Testis (tissue), 3 donors: ENCODE data around the gene ACSBG1. TPM values are rescaled to one million over a fixed set of nuclear protein-coding genes. Genes with fewer than 3 reads are reported as not detected.

Source experiments
- DNase-seq: peaks from one replicate; pipeline ENCODE4 v3.0.0-alpha.2; 2019
- H3K27ac ChIP-seq, 2 donors: fragments of 200-600 bp; sonication (generic); one replicate each; pipeline ENCODE4 v1.5.1; 2019
- H3K27me3 ChIP-seq: fragments of 200-600 bp; sonication (generic); one replicate; pipeline ENCODE4 v1.5.1; 2019
- H3K36me3 ChIP-seq: fragments of 200-600 bp; sonication (generic); one replicate; pipeline ENCODE4 v1.5.1; 2017; ENCODE audit warnings: low read depth; ENCODE audit errors: missing control alignments
- H3K4me1 ChIP-seq: fragments of 200-600 bp; sonication (generic); one replicate; pipeline ENCODE4 v1.5.1; 2019
- H3K4me3 ChIP-seq, 2 donors: fragments of 200-600 bp; sonication (generic); one replicate each; pipeline ENCODE4 v1.5.1; 2017 to 2019
- H3K9me3 ChIP-seq: fragments of 200-600 bp; sonication (generic); one replicate; pipeline ENCODE4 v1.5.1; 2017
- CTCF ChIP-seq, 3 experiments: fragments of 450-650 bp in 2 of 3; fragments of 200-600 bp in 1 of 3; sonication (generic) in 1 of 3; IDR thresholded peaks; one replicate each; pipeline ENCODE4 v1.5.1; 2016 to 2019; ENCODE audit warnings: antibody characterized with exemption in 3 of 3, mild to moderate bottlenecking in 2 of 3, moderate library complexity in 1 of 3
- POLR2A ChIP-seq: fragments of 450-650 bp; IDR thresholded peaks from one replicate; pipeline ENCODE4 v1.6.1; 2017; ENCODE audit warnings: antibody characterized with exemption, mild to moderate bottlenecking, moderate library complexity
- WGBS, 2 donors: methylation state at CpG; one replicate each; pipeline ENCODE4 v1.1.5; 2018; 5-methylcytosine and 5-hydroxymethylcytosine counted together
- intact Hi-C: fragments of 100-400 bp; cut with DNase I; formaldehyde crosslinking; loops from one replicate; pipeline ENCODE4 v1.15.1; 2023; ENCODE audit warnings: low total_unique reads
- polyA plus RNA-seq: library from polyadenylated mRNA; stranded (reverse); fragments of 350-450 nt; fragmentation: Illumina TruSeq; extraction: RNeasy Lipid Tissue Mini Kit (QIAGEN cat#74804); gene quantifications from one replicate; pipeline ENCODE4 v1.2.3, GENCODE V29; 2014; ENCODE audit warnings: low read depth, low replicate concordance; ENCODE audit not compliant: insufficient read depth
- total RNA-seq, 2 donors: library from RNA; depleted of rRNA; stranded (reverse); fragments of >200 nt; gene quantifications; one replicate each; pipeline ENCODE4 v1.2.3, GENCODE V29; 2016

The ACSBG1 gene
- total and polyA plus RNA-seq, 3 donors from 2014 or later: 12.2 to 25.2 (median 14.8) TPM

GRCh38 chr15:78206326-78207109 is 27.8 kb downstream of the ACSBG1 start:
- peak overlapping the region; percentile 69 to 80 for H3K27ac ChIP-seq
- H3K27me3 ChIP-seq: no peaks in the 10 kb centered on the region
- 53 to 71% methylated on average over 7 to 12 of the region's 12 CpGs for WGBS, 2 donors
- H3K4me1 ChIP-seq: peaks cover 71% of the 10 kb centered on the region
- TF ChIP-seq CTCF (IDR thresholded peaks at IDR 0.05): no peak
- TF ChIP-seq POLR2A: no peak
- no peaks in the 10 kb centered on the region for H3K36me3 ChIP-seq
- H3K4me3 ChIP-seq: no peak overlapping the region
- DNase-seq: peak; percentile 14
- intact Hi-C loops: no loop called here
- no peaks in the 10 kb centered on the region for H3K9me3 ChIP-seq

GRCh38 chr15:78205856-78206255 is 28.5 kb downstream of the ACSBG1 start:
- no peaks in the 10 kb centered on the region for H3K9me3 ChIP-seq
- H3K27ac ChIP-seq: peak overlapping the region; percentile 69 to 80
- H3K4me1 ChIP-seq: peaks cover 71% of the 10 kb centered on the region
- TF ChIP-seq CTCF (IDR thresholded peaks at IDR 0.05) (no peak), POLR2A (no peak)
- no peaks in the 10 kb centered on the region for H3K27me3 ChIP-seq
- no peak overlapping the region for H3K4me3 ChIP-seq
- peak; percentile 45 for DNase-seq
- no peaks in the 10 kb centered on the region for H3K36me3 ChIP-seq
- intact Hi-C loops: no loop called here
- 65% methylated on average over 10 of the region's 10 CpGs; no CpG with 5 or more reads in 1 of the 2 donors for WGBS, 2 donors

- peaks cover 66% of the 10 kb centered on the region for H3K4me1 ChIP-seq
- H3K27ac ChIP-seq: peak overlapping the region; percentile 69 to 80
- no peaks in the 10 kb centered on the region for H3K36me3 ChIP-seq
- TF ChIP-seq CTCF (IDR thresholded peaks at IDR 0.05): no peak
- no peak for TF ChIP-seq POLR2A
- no peaks in the 10 kb centered on the region for H3K9me3 ChIP-seq
- DNase-seq: no peak
- 35 to 60% methylated on average over 1 of the region's 1 CpG for WGBS, 2 donors
- H3K27me3 ChIP-seq: no peaks in the 10 kb centered on the region
- intact Hi-C loops: no loop called here
- H3K4me3 ChIP-seq: no peak overlapping the region
Observed at GRCh38 chr15:78205337-78205736, 29.0 kb downstream of the ACSBG1 start.

GRCh38 chr15:78204351-78205309 is 29.7 kb downstream of the ACSBG1 start:
- Histone ChIP-seq H3K27ac (peak overlapping the region; percentile 69 to 80), H3K36me3 (no peaks in the 10 kb centered on the region), H3K9me3 (no peaks in the 10 kb centered on the region), H3K4me1 (peaks cover 59% of the 10 kb centered on the region), H3K4me3 (no peak overlapping the region), H3K27me3 (no peaks in the 10 kb centered on the region)
- peak; percentile 88 for DNase-seq
- no peak for TF ChIP-seq POLR2A
- TF ChIP-seq CTCF (IDR thresholded peaks at IDR 0.05): no peak
- intact Hi-C loops: no loop called here
- 47 to 70% methylated on average over 9 to 17 of the region's 17 CpGs for WGBS, 2 donors
